IMR-90 (cell line): ENCODE data around the gene FBN3. TPM values are rescaled to one million over a fixed set of nuclear protein-coding genes. Genes with fewer than 3 reads are reported as not detected.

Source experiments
- ATAC-seq: fragments of 200-7000 bp; cut with Tn5 transposase; 2 replicates; pipeline ENCODE4 v1.9.1; 2020; ENCODE audit warnings: low read depth, mild to moderate bottlenecking, moderate library complexity
- BruUV-seq: library from RNA; stranded (reverse); fragments of 400-500 nt; replicated peaks from 2 replicates; lab custom pipeline; 2021; lab: Mats Ljungman, UMichigan
- CTCF ChIA-PET: fragments of 300-600 bp; formaldehyde crosslinking; extraction: SDS; loops from one replicate; lab custom pipeline; 2021; ENCODE audit warnings: antibody characterized with exemption; lab: Yijun Ruan, JAX
- POLR2A ChIA-PET: fragments of 300-600 bp; sonication (Branson Sonifier 250); formaldehyde crosslinking; loops from one replicate; lab custom pipeline; 2022; ENCODE audit warnings: antibody characterized with exemption; ENCODE audit not compliant: unreplicated experiment; lab: Charles Lee
- DNase-seq: peaks from one replicate; pipeline ENCODE4 v3.0.0; 2013
- H2AFZ ChIP-seq: replicated peaks from 2 replicates; pipeline ENCODE3; 2013; ENCODE audit warnings: low read length, mild to moderate bottlenecking; ENCODE audit not compliant: poor library complexity
- H2AK5ac ChIP-seq: 2 replicates; pipeline ENCODE4 v1.6.1; 2013; ENCODE audit warnings: low read depth, low read length, inconsistent platforms
- H2AK9ac ChIP-seq: replicated peaks from 2 replicates; pipeline ENCODE3; 2013; ENCODE audit warnings: mild to moderate bottlenecking, low read depth, low read length, moderate library complexity; ENCODE audit not compliant: poor library complexity
- H2BK120ac ChIP-seq: 2 replicates; pipeline ENCODE4 v1.6.1; 2013; ENCODE audit warnings: low read depth, low read length, inconsistent platforms
- H2BK15ac ChIP-seq: 3 replicates; pipeline ENCODE4 v1.6.1; 2013; ENCODE audit warnings: low read depth, low read length, inconsistent platforms
- H2BK20ac ChIP-seq: 2 replicates; pipeline ENCODE4 v1.6.1; 2013; ENCODE audit warnings: low read depth, mild to moderate bottlenecking, inconsistent platforms, low read length, moderate library complexity
- H2BK5ac ChIP-seq: 2 replicates; pipeline ENCODE4 v1.6.1; 2013; ENCODE audit warnings: mild to moderate bottlenecking, low read depth, low read length, inconsistent platforms; ENCODE audit not compliant: poor library complexity, severe bottlenecking
- H3K14ac ChIP-seq: replicated peaks from 2 replicates; pipeline ENCODE4 v1.6.1; 2013; ENCODE audit warnings: low read depth, low read length, inconsistent platforms
- H3K18ac ChIP-seq: 2 replicates; pipeline ENCODE4 v1.6.1; 2013; ENCODE audit warnings: low read depth, low read length, control low read depth
- H3K23ac ChIP-seq: 2 replicates; pipeline ENCODE4 v1.6.1; 2013; ENCODE audit warnings: low read depth, low read length, inconsistent platforms
- H3K27ac ChIP-seq: 2 replicates; pipeline ENCODE4 v1.5.1; 2013; ENCODE audit warnings: mild to moderate bottlenecking, control low read depth, low read length; ENCODE audit not compliant: insufficient read depth
- H3K27me3 ChIP-seq: 2 replicates; pipeline ENCODE4 v1.6.1; 2013; ENCODE audit warnings: low read length; ENCODE audit not compliant: control insufficient read depth, insufficient read depth
- H3K36me3 ChIP-seq: 2 replicates; pipeline ENCODE4 v1.6.1; 2013; ENCODE audit warnings: low read length, mixed read lengths; ENCODE audit not compliant: control insufficient read depth, insufficient read depth
- H3K4ac ChIP-seq: 2 replicates; pipeline ENCODE4 v1.6.1; 2013; ENCODE audit warnings: low read depth, low read length, inconsistent platforms
- H3K4me1 ChIP-seq: 2 replicates; pipeline ENCODE4 v1.6.1; 2013; ENCODE audit warnings: low read length, mixed read lengths; ENCODE audit not compliant: control insufficient read depth, insufficient read depth
- H3K4me2 ChIP-seq: 2 replicates; pipeline ENCODE4 v1.6.1; 2013; ENCODE audit warnings: low read depth, mild to moderate bottlenecking, control low read depth, low read length, moderate library complexity
- H3K4me3 ChIP-seq: 2 replicates; pipeline ENCODE4 v1.5.1; 2013; ENCODE audit warnings: low read depth, mild to moderate bottlenecking, control low read depth, low read length, moderate library complexity; ENCODE audit not compliant: insufficient read depth
- H3K56ac ChIP-seq: 2 replicates; pipeline ENCODE4 v1.6.1; 2013; ENCODE audit warnings: low read length, inconsistent platforms; ENCODE audit not compliant: insufficient read depth; ENCODE audit errors: extremely low read depth
- H3K79me1 ChIP-seq, 2 experiments: 2 replicates each; pipeline ENCODE4 v1.6.1; 2013; ENCODE audit warnings: low read length in 2 of 2, inconsistent platforms in 1 of 2, low read depth in 1 of 2
- H3K9ac ChIP-seq: 2 replicates; pipeline ENCODE4 v1.6.1; 2013; ENCODE audit warnings: low read depth, low read length, control low read depth
- H3K9me1 ChIP-seq: 2 replicates; pipeline ENCODE4 v1.6.1; 2013; ENCODE audit warnings: low read length, inconsistent platforms; ENCODE audit not compliant: insufficient read depth
- H3K9me3 ChIP-seq: 2 replicates; pipeline ENCODE4 v1.6.1; 2013; ENCODE audit warnings: low read length; ENCODE audit not compliant: control insufficient read depth, insufficient read depth
- H4K20me1 ChIP-seq: 2 replicates; pipeline ENCODE4 v1.6.1; 2013; ENCODE audit warnings: low read length, inconsistent platforms; ENCODE audit not compliant: insufficient read depth
- H4K5ac ChIP-seq: 2 replicates; pipeline ENCODE4 v1.6.1; 2013; ENCODE audit warnings: mild to moderate bottlenecking, low read depth, low read length, control low read depth
- H4K8ac ChIP-seq, 2 experiments: 2 replicates each; pipeline ENCODE4 v1.6.1; 2013; ENCODE audit warnings: low read depth in 2 of 2, low read length in 2 of 2, control low read depth in 1 of 2, inconsistent platforms in 1 of 2
- H4K91ac ChIP-seq: 2 replicates; pipeline ENCODE4 v1.6.1; 2013; ENCODE audit warnings: low read depth, low read length, inconsistent platforms; ENCODE audit not compliant: insufficient read depth
- BHLHE40 ChIP-seq: fragments of 150-350 bp; IDR thresholded peaks from 2 replicates; pipeline ENCODE4 v1.6.1; 2016; ENCODE audit warnings: mild to moderate bottlenecking, low read depth, low read length
- CEBPB ChIP-seq: IDR thresholded peaks from 2 replicates; pipeline ENCODE4 v1.6.1; 2012; ENCODE audit warnings: low read depth, low read length, improper control_type of control experiment
- FOS ChIP-seq: fragments of 150-350 bp; IDR thresholded peaks from 2 replicates; pipeline ENCODE4 v1.6.1; 2016; ENCODE audit warnings: low read depth, low read length
- MAFK ChIP-seq: IDR thresholded peaks from 2 replicates; pipeline ENCODE4 v1.6.1; 2012; ENCODE audit warnings: low read depth, low read length, improper control_type of control experiment
- MAZ ChIP-seq: IDR thresholded peaks from 2 replicates; pipeline ENCODE4 v1.6.1; 2012; ENCODE audit warnings: low read depth, mild to moderate bottlenecking, low read length, improper control_type of control experiment, moderate library complexity, borderline replicate concordance
- MXI1 ChIP-seq: IDR thresholded peaks from 2 replicates; pipeline ENCODE4 v1.6.1; 2012; ENCODE audit warnings: low read depth, mild to moderate bottlenecking, low read length, moderate library complexity, borderline replicate concordance
- NFE2L2 ChIP-seq: fragments of 150-350 bp; IDR thresholded peaks from 2 replicates; pipeline ENCODE4 v1.6.1; 2016; ENCODE audit warnings: low read depth, mild to moderate bottlenecking, low read length
- RAD21 ChIP-seq: IDR thresholded peaks from 2 replicates; pipeline ENCODE4 v1.6.1; 2012; ENCODE audit warnings: low read length, improper control_type of control experiment
- RCOR1 ChIP-seq: IDR thresholded peaks from 2 replicates; pipeline ENCODE4 v1.6.1; 2012; ENCODE audit warnings: mild to moderate bottlenecking, low read length, improper control_type of control experiment; ENCODE audit not compliant: insufficient replicate concordance
- RFX5 ChIP-seq: IDR thresholded peaks from 2 replicates; pipeline ENCODE4 v1.8.0; 2012; ENCODE audit warnings: low read depth, mild to moderate bottlenecking, low read length, moderate library complexity
- SMC3 ChIP-seq: fragments of 150-350 bp; IDR thresholded peaks from 2 replicates; pipeline ENCODE4 v1.6.1; 2016; ENCODE audit warnings: low read depth, mild to moderate bottlenecking, antibody characterized with exemption, low read length, moderate library complexity
- WGBS, 2 experiments: methylation state at CpG; one replicate each; pipeline versions ENCODE4 v1.1.5 to v1.1.7; 2013; ENCODE audit warnings: missing lambda C conversion rate in 2 of 2; ENCODE audit not compliant: insufficient read length in 1 of 2; ENCODE audit errors: extremely low coverage in 2 of 2; 5-methylcytosine and 5-hydroxymethylcytosine counted together
- dilution Hi-C: fragments of 300-500 bp; cut with HindIII; formaldehyde crosslinking; loops from one replicate; pipeline ENCODE4 v1.14.3; 2018; ENCODE audit warnings: low sequenced_read_pairs; ENCODE audit not compliant: unreplicated experiment
- in situ Hi-C: fragments of 300-500 bp; cut with MboI; formaldehyde crosslinking; loops from 3 replicates; pipeline ENCODE4 v1.14.3; 2019; ENCODE audit warnings: low sequenced_read_pairs, inconsistent platforms, mixed read lengths
- intact Hi-C: fragments of 100-400 bp; cut with micrococcal nuclease; formaldehyde crosslinking; loops from 2 replicates; pipeline ENCODE4 v1.10.0; 2022
- polyA plus RNA-seq, 3 experiments: library from polyadenylated mRNA; depleted of rRNA; stranded (reverse); fragments of >200 nt; gene quantifications; 2 replicates each; pipeline ENCODE4 v1.2.3, GENCODE V29; 2012; ENCODE audit warnings: low replicate concordance in 1 of 3
- total RNA-seq: library from RNA; depleted of rRNA; stranded (reverse); fragments of >200 nt; gene quantifications from 2 replicates; pipeline ENCODE4 v1.2.3, GENCODE V29; 2012
- TF ChIP-seq, protein P1 (sequence below): fragments of 150-350 bp; IDR thresholded peaks from 2 replicates; pipeline ENCODE4 v1.6.1; 2016; ENCODE audit warnings: low read depth, mild to moderate bottlenecking, low read length, moderate library complexity, borderline replicate concordance
- TF ChIP-seq, protein P2 (sequence below): fragments of 150-350 bp; IDR thresholded peaks from 2 replicates; pipeline ENCODE4 v1.6.1; 2017; ENCODE audit warnings: mild to moderate bottlenecking, antibody characterized with exemption, low read length, low read depth
- TF ChIP-seq, protein P3 (sequence below): conservative IDR thresholded peaks from 2 replicates; pipeline ENCODE4 v1.5.1; 2012; ENCODE audit warnings: mild to moderate bottlenecking, low read depth, low read length, improper control_type of control experiment

FBN3 gene
- total and polyA plus RNA-seq, 2 of the 4 experiments (the other 2 are of a cell fraction), result not detected

DNA sequence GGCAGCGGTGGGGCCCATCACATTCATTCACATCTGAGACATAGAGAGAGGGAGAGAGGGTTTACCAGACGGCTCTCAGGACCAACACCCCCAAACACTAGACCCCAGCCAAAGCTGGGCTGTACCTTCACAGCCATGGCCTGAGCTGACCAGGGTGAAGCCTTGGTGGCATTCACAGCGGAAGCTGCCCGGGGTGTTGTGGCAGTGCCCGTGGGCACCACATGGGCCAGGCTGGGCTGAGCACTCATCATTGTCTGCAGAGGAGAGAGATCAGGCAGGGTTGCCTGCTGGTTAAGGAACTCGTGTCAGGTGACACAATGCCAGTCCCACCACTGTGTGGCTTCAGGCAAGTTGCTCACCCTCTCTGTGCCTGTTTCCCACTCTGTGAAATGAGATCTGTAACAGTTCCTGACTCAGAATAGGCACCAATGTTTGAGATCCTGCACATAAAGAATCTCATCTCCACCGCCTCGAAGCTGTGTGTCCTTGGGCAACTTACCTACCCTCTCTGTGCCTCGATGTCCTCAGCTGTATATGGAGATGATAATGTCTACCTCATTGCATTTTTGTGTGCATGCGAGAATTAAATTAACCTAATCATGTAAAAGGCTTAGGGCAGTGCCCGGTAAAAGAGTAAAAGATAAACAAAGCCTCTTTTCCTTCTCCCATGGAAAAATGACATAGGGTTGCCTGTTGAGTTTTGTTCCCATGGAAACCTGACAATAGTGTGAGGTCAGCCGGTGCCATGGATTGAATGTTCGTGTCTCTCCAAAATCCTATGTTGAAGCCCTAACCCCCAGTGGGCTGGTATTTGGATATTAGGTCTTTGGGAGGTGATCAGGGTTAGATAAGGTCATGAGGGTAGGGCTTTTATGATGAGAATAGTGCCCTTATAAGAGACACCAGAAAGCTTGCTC is 74.0 kb downstream of the FBN3 start:
- Histone ChIP-seq H2BK120ac (no peak overlapping the region), H3K4me3 (no peak overlapping the region), H3K4me1 (no peaks in the 10 kb centered on the region), H3K23ac (no peak overlapping the region), H4K8ac (no peak overlapping the region), H3K56ac (no peak overlapping the region), H3K27me3 (no peaks in the 10 kb centered on the region; the same call in 1 of the 2 replicates), H3K79me1 (no peaks in the 10 kb centered on the region), H3K27ac (no peak overlapping the region), H3K36me3 (no peaks in the 10 kb centered on the region), H3K9ac (no peak overlapping the region), H4K20me1 (no peaks in the 10 kb centered on the region), H2AFZ (no peak overlapping the region), H3K14ac (no peak overlapping the region), H3K4ac (no peak overlapping the region), H4K91ac (no peak overlapping the region), H2BK20ac (no peak overlapping the region), H2AK9ac (no peak overlapping the region), H4K5ac (no peak overlapping the region), H2BK15ac (no peak overlapping the region), H3K18ac (no peak overlapping the region), H3K4me2 (no peak overlapping the region), H3K9me1 (no peaks in the 10 kb centered on the region), H2AK5ac (no peak overlapping the region), H2BK5ac (no peak overlapping the region), H3K9me3 (peaks cover 7% of the 10 kb centered on the region; the same call in 1 of the 2 replicates)
- WGBS, 2 experiments, result 67% methylated on average over 2 of the region's 13 CpGs; no CpG with 5 or more reads in 1 of the 2 experiments
- ChIA-PET CTCF (no interaction called here), POLR2A (no interaction called here)
- intact Hi-C loops, result no loop called here
- ATAC-seq (no peak), DNase-seq (no peak)
- dilution Hi-C loops, result no loop called here
- BruUV-seq, result no TSS peak
- TF ChIP-seq, protein P1, sequence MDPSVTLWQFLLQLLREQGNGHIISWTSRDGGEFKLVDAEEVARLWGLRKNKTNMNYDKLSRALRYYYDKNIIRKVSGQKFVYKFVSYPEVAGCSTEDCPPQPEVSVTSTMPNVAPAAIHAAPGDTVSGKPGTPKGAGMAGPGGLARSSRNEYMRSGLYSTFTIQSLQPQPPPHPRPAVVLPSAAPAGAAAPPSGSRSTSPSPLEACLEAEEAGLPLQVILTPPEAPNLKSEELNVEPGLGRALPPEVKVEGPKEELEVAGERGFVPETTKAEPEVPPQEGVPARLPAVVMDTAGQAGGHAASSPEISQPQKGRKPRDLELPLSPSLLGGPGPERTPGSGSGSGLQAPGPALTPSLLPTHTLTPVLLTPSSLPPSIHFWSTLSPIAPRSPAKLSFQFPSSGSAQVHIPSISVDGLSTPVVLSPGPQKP, result no peak
- TF ChIP-seq, protein P2, sequence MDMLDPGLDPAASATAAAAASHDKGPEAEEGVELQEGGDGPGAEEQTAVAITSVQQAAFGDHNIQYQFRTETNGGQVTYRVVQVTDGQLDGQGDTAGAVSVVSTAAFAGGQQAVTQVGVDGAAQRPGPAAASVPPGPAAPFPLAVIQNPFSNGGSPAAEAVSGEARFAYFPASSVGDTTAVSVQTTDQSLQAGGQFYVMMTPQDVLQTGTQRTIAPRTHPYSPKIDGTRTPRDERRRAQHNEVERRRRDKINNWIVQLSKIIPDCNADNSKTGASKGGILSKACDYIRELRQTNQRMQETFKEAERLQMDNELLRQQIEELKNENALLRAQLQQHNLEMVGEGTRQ, result no peak
- TF ChIP-seq CEBPB (no peak), RCOR1 (no peak), BHLHE40 (no peak), MAFK (no peak), RAD21 (no peak), MXI1 (no peak), NFE2L2 (no peak), FOS (no peak), SMC3 (no peak), RFX5 (no peak), MAZ (no peak)
- TF ChIP-seq, protein P3, sequence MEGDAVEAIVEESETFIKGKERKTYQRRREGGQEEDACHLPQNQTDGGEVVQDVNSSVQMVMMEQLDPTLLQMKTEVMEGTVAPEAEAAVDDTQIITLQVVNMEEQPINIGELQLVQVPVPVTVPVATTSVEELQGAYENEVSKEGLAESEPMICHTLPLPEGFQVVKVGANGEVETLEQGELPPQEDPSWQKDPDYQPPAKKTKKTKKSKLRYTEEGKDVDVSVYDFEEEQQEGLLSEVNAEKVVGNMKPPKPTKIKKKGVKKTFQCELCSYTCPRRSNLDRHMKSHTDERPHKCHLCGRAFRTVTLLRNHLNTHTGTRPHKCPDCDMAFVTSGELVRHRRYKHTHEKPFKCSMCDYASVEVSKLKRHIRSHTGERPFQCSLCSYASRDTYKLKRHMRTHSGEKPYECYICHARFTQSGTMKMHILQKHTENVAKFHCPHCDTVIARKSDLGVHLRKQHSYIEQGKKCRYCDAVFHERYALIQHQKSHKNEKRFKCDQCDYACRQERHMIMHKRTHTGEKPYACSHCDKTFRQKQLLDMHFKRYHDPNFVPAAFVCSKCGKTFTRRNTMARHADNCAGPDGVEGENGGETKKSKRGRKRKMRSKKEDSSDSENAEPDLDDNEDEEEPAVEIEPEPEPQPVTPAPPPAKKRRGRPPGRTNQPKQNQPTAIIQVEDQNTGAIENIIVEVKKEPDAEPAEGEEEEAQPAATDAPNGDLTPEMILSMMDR, result no peak
- in situ Hi-C loops, result no loop called here
